Hematopoietic multipotent progenitor cell treated with erythropoietin and hydrocortisone succinate and interleukin-3 and kit ligand, for 6 days (in vitro differentiated cells): ENCODE measurements around the gene VIPR2.

ENCODE experiments used
- DNase-seq: peaks from one replicate; pipeline ENCODE4 v3.0.0-alpha.2; 2015

The VIPR2 gene

DNA sequence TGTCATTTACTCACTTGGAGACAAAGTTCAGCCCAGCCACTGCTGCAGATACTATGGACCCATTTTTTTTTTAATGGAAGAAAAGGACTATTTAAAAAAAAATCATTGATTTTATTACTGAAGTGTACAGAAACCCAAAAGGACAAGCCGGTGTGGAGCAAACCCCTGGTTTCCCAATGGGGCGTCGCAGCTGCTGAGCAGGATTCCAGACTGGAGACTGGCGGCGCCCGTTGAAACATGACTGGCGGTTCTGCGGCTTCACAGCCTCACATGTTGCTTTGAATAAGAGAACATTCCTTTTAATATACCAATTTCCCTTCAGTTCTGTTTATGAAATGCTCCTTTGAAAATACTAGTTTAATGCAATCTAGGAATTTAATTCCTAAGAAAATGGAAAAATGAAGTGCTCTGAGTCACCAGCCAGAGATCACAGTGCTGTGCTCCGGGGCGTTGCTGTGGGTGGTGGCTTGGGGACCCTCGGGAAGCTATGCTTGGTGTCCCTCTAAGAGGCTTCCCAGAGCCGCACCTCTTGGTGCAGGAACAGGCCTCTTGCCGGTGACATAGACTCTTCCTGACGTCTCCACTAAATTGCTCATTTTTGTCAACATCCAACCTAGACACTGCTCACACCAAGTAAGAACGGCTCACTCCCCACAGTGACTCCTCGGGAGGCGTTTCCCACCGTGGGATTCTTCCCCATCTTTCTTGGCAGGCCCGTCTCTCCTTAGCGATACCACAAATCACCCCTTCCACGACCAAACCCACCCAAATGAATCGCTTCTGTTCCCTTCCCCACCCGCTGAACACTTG lies 12.0 kb upstream of the VIPR2 start:
- no peak for DNase-seq

DNA sequence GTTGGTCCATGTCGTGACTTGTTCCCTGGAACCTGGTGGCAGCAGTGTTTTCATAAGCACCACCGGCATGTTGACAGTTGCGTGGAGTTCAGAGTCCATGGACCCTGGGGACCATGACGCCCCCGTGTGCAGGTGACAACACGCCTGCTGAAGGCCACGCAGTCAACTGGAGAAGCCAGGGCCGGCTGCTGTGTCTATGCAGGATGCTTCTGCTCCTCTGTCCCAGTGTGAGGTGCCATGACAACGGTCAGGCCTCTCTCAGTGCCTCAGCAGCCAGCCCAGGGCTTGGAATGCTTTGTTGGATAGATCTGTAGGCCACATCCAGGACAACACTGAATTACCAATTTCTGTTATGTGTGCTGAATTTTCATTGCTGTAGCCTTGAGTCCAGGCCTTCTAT lies 10.7 kb upstream of the VIPR2 start:
- DNase-seq, result no peak

DNA sequence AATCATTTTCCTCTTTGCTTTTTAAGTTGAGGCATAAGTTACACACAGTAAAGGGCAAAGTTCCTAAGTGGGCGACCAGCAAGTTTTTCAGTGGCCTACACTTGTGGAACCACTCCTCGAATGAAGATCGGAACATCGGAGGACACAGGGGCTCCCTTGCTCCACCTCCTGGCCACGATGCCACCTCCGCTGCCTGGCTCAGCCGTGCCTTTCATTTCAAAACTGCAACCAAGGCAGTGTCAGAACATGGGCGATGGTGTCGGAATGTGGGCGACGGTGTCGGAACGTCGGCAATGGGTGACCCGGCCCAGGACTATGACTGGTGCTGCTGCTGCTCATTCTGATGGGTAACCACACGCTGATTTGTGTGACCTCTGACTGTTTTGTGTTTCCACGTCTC lies 9.6 kb upstream of the VIPR2 start:
- DNase-seq, result no peak

DNA sequence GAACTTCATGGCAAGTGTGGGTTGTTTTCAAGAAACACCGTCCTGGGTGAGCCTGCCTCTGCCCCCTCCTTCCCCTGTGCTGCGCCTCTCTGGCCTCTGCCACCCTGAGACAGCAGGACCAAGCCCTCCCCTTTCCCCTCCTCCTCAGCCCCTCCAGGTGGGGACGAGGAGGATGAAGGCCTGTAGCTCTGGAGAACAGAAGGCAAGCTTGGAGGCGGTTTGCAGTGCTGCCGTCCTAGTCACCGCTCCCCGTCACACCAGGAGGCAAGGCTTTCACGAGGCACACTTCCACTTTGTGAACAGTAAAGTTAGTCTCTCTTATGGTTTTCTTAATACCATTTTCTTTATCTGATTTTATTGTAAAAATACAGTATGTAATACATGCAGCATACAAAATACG lies 8.8 kb upstream of the VIPR2 start:
- no peak for DNase-seq

DNA sequence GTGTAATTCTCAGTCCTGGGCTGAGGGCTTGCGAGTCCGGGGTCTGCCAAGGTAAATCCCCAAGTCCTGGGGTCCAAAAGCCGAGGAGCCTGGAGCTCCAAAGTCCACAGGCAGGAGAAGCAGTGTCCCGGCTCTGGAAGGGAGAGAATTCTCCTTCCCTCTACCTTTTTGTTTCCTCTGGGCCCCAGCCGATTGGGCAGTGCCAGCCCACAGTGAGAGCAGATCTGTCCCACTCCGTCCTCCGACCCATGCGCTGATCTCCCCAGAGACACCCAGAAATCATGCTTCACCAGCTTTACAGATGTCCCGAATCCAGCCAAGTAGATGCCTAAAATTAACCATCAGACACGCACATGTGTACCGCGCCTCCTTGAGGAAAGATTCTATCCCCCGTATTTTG lies 8.1 kb upstream of the VIPR2 start:
- no peak for DNase-seq

DNA sequence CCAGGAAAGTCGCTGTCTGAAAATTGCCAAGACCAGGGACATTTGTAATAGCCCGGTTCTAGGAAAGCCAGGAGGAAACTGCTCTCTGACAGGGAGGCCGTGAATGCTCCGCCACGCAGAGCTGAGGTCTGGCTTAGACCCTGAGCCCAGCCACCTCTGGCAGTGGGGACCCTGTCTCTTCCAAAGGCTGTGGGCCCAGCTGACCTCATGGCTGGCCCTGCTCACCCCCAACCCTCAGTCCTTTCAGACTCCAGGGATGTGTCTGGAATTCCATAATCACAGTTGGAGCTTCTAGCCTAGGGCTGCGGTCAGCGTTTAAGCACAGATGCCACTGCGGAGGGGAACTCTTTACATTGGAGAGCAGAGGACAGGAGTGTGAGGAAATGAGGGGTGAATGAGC lies 6.6 kb upstream of the VIPR2 start:
- no peak for DNase-seq

DNA sequence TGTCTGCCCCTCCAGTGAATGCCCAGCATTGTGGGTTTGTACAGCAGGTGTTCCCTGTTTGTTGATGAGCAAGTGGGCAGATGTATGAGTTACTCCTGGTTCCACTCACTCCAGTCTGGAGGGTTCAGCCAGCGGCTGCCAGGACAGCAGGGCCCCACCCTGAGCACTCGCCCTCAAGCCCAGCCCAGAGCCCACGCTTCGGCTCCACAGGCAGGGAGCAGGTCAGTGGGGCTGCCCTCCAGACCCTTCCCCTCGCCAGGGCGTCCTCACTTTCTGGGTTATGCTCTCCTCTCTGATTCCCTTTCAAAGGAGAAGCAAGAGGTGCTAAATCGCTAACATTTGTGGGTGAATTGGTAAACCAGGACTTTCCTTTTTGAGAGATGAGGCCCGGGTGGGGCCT lies 4.8 kb upstream of the VIPR2 start:
- DNase-seq, result no peak

DNA sequence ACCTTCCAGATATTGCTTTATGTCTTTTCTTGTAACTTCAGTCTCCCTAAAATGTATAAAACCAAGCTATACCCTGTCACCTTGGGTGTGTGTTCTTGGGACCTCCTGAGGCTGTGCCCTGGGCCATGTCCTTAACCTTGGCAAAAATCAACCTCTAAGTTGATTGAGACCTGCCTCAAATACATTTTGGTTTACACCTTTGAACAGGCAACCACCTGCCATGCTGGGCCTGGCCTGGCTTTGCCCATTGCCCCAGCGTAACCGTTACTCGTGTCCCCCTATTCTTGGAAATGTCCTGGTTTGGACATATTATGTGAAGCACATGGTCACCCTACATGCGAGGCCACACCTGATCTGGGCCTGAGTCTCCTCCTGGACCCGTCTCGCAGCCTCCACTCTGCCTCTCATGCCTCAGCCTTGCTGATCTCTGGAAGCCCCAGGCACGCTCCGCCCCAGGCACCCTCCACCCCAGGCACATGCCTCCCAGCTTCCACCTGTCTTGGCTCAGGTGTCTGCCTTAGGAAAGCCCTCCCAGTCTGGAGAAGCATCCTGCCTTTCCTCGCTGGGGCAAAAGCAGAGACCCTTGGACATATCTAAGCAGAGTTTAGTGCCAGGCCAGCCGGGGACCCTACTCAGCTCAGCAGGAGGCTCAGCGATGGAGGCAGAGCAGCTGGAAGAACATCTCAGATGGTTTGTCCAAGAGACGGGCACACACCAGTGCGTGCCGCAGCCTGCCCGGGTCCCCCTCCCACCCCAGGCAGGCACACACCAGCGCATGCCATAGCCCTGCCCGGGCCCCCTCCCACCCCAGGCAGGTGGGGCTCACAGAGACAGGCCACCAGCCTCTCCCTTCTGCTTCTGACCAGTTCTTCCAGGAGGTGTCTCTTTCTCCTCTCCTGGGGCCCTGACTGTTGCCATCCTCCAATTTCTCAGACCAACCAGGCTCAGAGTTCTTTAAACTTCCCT lies 4.0 kb upstream of the VIPR2 start:
- no peak for DNase-seq

DNA sequence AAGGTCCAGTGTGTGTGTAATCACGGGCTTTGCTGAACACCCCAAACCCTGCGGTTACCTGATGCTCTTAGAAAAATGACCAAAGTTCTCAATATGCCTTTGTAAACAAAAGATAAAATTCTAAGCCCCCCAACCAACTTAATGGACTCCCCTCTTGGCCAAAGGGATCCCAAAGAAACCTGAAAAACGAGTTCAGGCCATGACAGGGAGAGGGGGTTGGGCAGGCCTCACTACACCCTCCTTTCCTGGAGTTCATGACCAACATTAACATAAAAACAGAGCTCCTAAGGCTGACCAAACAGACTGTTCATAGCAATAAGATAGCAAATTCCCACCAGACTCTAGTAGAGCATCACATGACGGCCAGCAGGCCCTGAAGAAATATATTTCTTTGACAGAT lies 3.0 kb upstream of the VIPR2 start:
- DNase-seq, result no peak

DNA sequence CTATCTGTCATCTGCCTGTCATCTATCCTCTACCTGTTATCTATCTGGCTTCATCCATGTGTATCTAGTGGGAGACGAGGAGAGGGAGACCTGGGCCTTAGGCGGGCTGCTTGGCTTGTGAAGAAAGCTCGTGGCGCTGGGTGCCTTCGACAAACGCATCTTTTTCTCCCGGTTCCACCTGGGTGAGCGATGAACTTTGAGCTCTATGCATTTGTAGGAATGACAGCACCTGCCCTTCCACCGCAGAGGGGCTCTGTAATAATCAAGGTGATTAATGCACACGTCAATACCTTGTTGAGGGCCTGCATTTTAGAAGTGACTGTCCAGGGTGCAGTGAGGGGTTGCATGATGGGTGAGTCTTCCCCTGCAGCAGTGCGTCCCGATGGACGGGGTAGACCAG lies 2.6 kb upstream of the VIPR2 start:
- no peak for DNase-seq

DNA sequence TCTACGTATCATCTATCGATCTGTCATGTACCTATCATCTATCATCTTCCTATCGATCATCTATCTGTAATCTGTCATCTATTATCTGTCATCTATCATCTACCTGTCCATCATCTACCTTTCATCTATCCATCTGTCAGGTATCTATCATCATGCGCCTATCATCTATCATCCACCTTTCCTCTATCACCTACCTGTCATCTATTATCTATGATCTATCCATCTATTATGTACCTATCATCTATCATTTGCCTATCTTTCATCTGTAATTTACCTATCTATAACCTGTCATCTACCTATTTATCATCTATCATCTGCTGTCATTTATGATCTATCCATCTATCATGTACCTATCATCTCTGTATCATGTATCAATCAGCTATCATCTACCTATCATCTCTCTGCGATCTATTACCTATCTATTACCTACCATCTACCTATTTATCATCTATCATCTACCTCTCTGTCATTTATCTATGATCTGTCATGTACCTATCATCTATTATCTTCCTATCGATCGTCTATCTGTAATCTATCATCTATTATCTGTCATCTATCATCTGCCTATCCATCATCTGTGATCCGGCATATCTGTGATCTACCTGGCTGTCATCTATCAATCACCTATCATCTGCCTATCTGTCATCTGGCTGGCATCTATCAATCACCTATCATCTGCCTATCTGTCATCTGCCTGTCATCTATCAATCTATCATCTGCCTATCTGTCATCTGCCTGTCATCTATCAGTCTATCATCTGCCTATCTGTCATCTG lies 1.6 kb upstream of the VIPR2 start:
- DNase-seq, result no peak

DNA sequence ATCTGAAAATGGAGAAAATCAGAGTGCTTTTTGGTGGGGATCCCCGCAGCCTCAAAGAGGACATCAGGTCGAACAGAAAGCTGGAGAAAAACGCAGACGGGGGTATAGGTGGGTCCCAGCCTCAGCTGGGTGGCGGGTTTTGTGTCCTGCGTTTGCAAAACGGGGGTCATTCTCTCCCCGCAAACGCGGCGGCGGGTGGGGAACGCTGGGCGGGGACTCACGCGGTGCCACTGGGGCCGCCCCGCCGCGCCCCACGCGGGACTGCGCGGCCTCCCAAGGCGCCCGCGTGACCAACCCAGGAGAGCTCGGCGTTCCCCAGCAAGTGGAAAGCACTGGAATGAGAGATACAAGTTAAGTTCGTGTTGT lies 806 bp upstream of the VIPR2 start:
- no peak for DNase-seq

DNA sequence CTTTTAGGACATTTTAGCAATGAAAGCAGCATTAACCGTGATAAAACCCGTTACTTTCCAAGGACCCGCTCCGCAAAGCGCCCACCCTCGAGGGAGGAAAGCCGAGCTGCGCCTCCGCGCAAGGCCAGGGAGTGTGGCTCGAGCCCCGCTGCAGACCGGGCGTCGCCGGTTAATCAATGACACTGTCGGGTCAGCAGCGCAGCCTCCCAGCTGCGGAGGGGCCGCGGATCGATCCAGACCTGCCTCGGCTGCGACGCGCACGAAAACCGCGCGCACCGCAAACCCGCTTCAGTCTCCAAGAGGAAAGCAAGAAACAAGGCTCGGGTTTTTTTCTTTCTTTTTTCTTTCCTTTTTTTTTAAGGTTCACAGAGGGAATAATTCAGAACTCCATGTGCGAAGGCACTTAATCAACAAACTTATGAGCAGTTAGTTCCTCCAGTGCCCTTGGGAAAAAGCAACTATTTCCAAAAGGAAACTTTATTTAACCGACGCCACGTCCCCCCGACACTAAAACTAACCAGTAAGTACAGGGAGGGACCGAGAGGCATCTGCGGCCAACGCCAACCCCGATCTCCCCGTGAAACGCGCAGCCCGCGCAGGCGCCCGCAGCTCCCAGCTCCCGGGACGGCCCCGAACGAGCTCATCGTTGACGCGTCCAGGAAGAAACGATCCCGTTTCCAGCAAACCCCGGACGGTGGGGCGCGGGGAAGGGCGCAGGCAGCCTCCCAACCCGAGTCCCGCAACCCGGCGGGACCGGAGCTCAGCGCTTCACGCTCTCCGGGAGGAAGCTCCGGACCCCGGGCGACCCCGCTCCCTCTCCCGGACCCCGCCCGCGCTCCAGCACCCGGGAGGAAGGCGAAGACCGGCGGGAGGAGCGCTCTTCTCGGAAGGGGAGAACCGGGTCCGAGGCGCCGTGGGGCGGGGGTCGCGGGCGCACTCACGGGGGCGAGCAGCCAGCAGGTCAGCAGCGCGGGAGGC lies 598 bp downstream of the VIPR2 start:
- no peak for DNase-seq

DNA sequence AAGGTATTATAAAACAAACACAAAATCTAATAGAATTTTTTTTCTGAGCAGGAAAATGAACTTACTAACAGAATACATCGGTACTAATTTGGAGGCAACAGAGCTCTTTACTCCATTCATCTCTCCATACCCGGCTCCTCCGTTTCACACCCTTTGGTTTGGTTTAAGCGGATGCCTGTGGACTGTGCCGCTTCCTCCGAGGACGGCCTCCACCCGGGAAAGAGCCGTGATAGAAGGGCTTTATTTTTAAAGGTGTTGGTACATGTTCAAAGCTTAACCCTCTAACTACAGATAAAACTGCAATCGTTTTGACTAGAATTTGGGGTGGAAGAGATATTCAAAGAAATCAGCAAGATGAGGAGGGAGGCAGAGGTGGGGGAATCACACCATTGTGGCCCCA lies 1.9 kb downstream of the VIPR2 start:
- no peak for DNase-seq

DNA sequence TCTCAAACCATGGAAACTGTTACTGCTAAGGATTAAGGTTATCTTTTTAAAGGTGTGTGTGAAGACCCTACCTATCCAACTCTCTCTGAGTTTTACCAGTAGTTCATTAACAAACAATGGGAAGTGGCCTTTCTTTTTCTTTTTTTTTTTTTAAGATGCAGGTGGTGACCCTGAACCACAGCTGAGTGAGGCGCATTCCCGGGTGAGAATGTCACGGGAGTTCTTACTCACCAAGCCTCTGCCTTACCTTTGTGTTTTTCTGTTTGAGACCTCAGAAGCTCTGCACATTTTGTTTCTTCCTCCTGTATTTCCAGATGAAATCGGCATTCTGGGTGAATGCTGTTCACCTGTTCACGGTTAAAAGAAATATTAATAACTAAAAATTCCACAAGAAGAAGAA lies 2.5 kb downstream of the VIPR2 start:
- DNase-seq, result no peak

DNA sequence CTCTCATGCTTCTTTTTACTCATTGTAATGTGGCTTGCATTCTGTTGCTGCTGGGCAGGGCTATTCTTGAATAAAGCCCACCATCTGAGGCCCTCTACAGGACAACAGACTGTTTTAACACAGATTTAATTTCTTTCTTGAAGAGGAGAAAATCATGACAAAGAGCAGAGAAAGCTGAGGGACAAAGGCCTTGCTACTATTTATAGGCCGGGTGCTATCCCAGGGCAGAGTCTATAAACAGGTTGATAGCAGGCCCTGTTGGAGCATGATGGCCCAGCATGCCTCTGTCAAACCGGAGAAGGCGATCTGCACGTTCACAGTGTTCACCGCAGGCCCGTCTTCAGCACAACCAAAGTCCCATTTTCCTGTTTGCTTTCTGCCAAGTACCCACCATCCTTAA lies 3.0 kb downstream of the VIPR2 start:
- DNase-seq, result no peak

DNA sequence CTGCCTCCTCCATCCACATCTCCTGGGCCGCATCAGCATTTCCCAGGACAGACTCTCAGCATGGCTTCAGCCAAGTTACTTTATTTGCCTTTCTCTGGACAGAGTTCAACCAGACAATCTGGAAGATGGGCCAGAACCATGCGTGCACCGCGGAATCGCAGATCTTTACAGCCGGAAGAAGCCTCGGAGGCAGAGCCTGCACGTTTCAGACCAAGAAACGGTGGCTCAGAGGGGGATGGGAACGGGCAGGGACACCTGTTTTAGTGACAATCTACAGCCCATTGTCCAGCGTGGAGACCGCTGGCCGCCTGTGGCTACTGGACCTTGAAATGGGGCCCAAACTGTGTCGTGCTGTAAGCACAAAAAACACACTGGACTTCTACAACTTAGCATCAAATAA lies 3.5 kb downstream of the VIPR2 start:
- no peak for DNase-seq

DNA sequence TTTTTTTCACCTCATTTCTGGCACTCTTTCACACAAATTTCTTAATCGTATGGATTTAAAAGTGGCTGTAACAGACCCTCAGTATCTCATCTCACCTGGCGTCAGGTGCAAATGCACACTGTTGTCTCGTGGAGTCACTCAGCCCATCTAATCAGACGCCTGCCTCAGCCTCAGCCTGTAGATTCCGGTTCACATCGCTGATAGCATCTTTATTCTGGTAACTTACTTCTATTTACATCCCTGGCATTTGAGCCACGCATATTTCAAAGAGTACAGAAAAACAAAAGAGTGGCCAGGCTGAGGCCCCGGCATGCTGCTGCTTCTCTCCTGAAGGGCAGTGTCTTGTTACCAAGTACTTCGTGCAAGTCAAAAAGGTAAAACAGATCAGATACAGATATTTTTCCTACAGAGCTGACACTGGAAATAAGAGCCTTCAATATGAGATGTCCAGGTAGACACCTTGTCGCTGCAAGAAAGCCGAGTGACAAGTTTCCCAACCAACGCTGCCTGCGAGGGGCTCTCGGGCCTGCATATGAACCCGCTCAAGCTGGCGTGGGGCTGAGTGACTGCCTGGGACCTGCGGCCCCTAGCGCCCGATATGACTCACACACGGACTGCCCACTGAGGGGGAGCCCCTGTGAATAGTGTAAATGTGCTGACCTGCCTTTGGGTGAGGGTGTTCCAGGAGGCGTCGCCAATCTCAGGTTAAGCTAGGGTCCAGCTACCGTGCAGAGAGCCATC lies 4.3 kb downstream of the VIPR2 start:
- DNase-seq, result no peak

DNA sequence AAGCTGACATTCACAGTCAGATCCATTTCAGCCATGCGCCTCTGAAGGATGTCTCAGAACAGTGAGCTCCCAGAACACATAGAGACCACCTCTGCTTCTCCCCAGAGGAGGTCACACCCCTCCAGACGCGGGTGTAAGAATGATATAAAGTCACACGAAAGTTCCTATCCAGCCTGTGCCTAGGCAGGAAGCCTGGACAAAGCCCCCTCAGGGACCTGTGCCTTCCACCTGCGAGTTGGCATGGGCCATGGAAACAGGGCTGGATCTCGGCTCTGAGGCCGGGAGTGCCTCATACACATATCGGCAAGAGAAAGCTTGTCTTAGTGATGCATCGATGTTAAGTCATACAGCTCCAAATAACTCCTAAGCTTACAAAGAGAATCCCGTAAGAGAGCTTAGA lies 5.0 kb downstream of the VIPR2 start:
- no peak for DNase-seq

DNA sequence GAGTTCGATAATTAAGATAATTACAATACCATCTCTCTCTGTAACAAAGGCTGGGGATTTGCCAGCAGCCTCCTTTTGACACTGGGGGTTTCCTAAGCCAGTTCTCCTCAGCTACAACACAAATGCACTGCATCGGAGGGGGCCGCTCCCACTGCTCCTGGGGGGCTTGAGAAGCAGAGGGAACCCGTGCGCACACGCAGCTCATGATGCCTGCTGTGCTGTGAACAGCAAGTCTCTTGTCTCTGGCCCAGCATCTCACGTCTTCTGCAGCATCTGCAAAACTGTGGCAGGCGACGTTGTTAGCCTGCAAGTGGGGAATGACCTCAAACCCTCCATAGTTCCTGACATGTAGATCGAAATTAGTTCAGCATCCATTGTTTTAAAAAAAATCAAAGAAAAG lies 5.5 kb downstream of the VIPR2 start:
- no peak for DNase-seq

DNA sequence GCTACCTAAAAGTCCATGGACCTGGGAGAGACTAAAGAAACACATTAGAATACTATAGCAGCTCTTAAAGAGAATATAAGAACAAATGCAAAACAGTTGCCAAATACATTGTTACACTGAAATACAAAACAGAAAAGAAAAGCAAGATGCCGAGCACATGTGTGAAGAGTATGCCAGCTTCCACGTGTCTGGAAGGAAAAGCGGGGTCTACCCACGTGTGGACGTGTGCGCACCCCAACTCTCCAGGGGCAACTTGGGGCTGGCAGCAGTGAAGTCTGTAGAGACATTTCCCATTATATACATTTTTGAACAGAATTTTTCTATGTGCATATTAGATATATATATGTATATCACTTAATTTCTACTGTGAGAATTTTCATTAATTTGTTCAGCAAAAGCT lies 6.2 kb downstream of the VIPR2 start:
- DNase-seq, result no peak

DNA sequence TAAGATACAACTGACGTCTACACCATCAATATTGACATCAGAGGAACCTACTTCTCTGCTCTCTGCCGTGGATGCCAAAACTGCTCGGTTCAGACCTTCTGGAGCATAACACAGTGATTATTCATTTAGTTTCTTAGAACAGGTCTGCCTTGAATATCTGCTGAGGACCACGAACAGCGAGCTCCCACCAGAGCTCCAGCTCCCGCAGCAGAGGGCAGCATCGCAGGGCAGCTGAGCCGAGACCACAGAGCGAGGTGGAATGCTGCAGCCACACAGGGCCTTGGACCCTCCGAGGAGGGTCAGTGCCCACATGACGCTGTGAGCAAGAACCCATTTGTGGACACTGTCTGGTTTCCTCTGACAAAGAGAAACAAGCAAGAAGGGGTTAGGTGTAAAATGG lies 6.8 kb downstream of the VIPR2 start:
- DNase-seq, result no peak
